HG03457 (cell line): ENCODE measurements around the gene BSPRY.
A peak's percentile ranks its signal among the peaks of the same experiment; 100 is the strongest.
"Not testable (repeated sequence)": the region's sequence is repeated elsewhere in the genome, so short reads cannot be mapped to it uniquely, and the experiment has no call there.

Source experiments
- ATAC-seq: cut with Tn5 transposase; IDR thresholded peaks from one replicate; pipeline ENCODE4 v1.9.1; 2021; ENCODE audit warnings: moderate number of reproducible peaks; ENCODE audit not compliant: unreplicated experiment

The BSPRY gene

GRCh38 chr9:113391917-113392316, 42.6 kb downstream of the BSPRY start:
- ATAC-seq: no peak

DNA sequence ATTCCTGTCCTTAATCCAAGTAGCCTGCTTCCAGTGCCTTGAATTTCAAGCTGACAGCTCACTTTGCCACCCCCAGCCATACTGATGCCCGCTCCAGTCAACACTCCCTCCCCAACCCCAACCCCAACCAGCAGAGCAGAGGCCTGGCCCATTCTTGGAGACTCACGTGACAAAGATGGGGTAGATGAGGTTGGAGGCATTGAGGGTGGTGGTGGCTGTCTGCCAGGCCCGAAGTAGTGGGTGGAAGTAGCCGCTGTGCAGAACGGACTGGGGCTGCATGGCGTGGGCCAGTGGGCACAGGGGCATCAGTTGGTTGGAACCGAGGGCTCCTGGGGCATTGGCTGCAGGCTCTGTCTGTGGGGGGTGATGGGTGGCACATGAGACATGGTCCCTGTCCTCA, 43.9 kb downstream of the BSPRY start:
- no peak for ATAC-seq

DNA sequence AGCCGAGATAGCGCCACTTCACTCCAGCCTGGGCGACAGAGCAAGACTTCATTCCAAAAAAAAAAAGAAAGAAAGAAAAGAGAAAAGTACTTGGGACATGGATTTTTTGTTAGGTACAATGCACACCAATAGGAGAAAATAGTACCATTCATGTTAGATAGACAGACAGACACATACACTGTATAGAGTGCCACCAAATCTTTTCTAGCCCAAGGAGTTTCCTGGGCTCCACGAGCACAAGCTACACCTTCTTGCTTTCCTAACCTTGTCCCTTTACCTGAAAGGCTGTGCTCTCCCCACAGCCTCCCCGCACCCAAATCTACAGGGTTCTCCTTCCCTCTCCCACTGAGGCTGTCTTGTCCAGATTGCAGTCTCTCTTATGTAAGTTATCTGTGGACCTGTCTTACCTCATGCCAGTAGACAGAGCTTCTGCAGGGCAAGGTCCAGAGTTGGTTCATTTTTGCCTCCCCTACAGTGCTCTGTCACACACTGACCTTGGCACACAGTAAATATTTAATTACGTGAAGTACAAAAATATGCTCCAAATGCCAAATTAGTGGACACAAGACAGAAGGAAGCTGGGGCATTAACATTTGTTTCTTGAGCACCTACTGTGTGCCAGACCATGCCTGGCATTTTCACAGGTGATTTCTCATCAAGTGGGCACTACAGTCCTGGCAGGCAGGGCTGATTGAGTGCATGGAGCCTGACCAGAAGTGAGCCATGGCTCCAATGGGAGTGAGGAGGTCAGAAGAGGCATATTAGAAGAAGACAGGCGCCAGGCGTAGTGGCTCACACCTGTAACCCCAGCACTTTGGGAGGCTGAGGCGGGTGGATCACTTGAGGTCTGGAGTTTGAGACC, 45.9 kb downstream of the BSPRY start:
- ATAC-seq: no peak

DNA sequence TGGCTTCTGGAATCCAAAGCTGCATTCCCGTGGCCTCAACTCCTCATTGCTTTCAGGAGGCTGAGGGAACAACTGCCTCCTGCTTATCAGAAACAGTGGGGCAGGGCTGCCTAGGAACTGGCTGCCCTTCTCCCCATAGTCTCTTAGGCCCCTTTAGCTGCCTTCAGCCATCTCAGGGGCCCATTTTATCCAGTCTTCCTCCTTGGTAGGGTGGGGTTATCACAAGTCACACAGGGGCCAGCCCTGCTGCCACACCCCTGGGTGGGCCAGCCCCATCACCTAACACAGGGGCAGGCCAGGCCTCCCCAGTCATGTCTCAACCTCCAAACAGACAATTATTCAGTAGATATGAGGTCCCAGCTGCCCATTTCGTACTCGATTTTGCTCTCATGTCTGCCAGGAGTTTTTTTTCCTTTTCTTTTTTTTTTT, 47.9 kb downstream of the BSPRY start:
- no peak for ATAC-seq

- no peak for ATAC-seq
Measured at GRCh38 chr9:113398796-113399195, 49.5 kb downstream of the BSPRY start.

- ATAC-seq: no peak
Measured at GRCh38 chr9:113399646-113400200, 50.4 kb downstream of the BSPRY start.

- peak; percentile 96 for ATAC-seq
Measured at GRCh38 chr9:113401027-113401792, 51.9 kb downstream of the BSPRY start, which contains the start of gene ALAD. ALAD (minus strand) TSS chr9:113401284; CDS start chr9:113393559, 7,725 bp downstream.

DNA sequence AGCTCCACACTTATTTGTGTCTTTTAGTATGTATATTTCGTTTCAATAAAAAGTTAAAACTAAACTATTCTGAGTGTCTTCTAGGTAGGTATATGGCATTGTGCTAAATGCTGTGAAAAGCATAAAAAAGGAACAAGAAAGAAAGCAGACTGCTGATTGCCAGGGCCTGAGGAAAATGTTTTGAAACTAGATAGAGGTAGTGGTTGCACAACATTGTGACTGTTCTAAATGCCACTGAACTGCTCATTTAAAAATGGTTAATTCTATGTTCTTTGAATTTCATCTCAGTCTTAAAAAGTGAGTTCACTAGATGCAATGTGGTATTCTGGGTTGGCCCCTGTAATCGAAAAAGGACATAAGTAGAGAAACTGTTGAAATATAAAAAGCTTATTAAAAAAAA, 54.3 kb downstream of the BSPRY start:
- ATAC-seq: no peak

GRCh38 chr9:113406353-113406752, 57.0 kb downstream of the BSPRY start:
- not testable (repeated sequence) for ATAC-seq

- ATAC-seq: not testable (repeated sequence)
Measured at GRCh38 chr9:113406873-113407511, 57.7 kb downstream of the BSPRY start.

- ATAC-seq: no peak
Measured at GRCh38 chr9:113409481-113409880, 60.1 kb downstream of the BSPRY start.

- no peak for ATAC-seq
Measured at GRCh38 chr9:113409883-113410206, 60.5 kb downstream of the BSPRY start.

- peak; percentile 89 for ATAC-seq
Measured at GRCh38 chr9:113410207-113410864, 61.0 kb downstream of the BSPRY start, which contains the start of the genes C9orf43 and POLE3. C9orf43 (plus strand) TSS chr9:113410747; CDS start chr9:113413494, 2,747 bp downstream. POLE3 (minus strand) TSS chr9:113410675; CDS start chr9:113410293, 382 bp downstream.

DNA sequence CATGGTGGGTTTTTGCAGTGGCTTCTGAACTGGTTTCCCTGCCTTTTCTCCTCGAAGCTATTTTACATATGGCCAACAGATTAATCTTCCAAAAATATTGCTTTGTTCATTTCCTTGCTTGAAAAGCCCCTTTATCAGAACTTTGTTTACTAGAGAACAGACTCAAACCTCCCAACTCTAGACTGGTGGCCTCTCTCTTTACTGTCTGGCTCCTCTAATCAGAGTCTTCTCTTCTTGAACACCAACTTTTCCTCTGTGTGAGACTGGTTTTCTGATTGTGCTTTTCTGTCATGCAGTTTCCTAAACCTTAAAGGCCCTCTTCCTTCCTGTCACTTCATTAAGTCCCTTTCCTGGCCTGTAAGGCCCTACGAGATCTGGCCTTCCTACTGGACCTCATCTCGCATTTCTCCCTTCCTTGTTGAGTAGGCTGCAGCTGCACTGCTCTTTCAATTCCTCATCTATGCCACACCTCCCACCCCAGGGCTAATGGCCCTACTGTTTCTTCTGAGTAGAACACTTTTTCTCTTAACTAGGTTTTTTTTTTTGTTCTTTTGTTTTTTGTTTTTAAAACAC, 66.9 kb downstream of the BSPRY start:
- ATAC-seq: no peak

GRCh38 chr9:113417370-113417769, 68.0 kb downstream of the BSPRY start:
- no peak for ATAC-seq
